Lower leg skin (tissue), 4 donors: ENCODE results near the gene FAM162A. TPM values are rescaled to one million over a fixed set of nuclear protein-coding genes. Genes with fewer than 3 reads are reported as not detected.
A peak's percentile ranks its signal among the peaks of the same experiment; 100 is the strongest.

Experiments
- DNase-seq, 2 donors: peaks; one replicate each; pipeline ENCODE4 v3.0.0-alpha.2; 2019; ENCODE audit warnings: low spot score in 2 of 2
- H3K4me3 ChIP-seq: fragments of 200-600 bp; sonication (generic); 2 replicates; pipeline ENCODE4 v1.5.1; 2017; ENCODE audit warnings: mild to moderate bottlenecking, low read depth; ENCODE audit not compliant: poor library complexity, severe bottlenecking
- POLR2A ChIP-seq, 2 donors: fragments of 450-650 bp; IDR thresholded peaks; one replicate each; pipeline ENCODE4 v1.6.1; 2016 to 2017; ENCODE audit warnings: antibody characterized with exemption in 2 of 2, mild to moderate bottlenecking in 1 of 2, moderate library complexity in 1 of 2
- WGBS, 2 donors: methylation state at CpG; one replicate each; pipeline ENCODE4 v1.1.5; 2018; 5-methylcytosine and 5-hydroxymethylcytosine counted together
- intact Hi-C: fragments of 100-400 bp; cut with DNase I; formaldehyde crosslinking; loops from one replicate; pipeline ENCODE4 v1.15.0; 2023; ENCODE audit warnings: low total_unique reads
- total RNA-seq, 4 donors: library from RNA; depleted of rRNA; stranded (reverse); fragments of >200 nt; gene quantifications; one replicate each; pipeline ENCODE4 v1.1.0, GENCODE V29; 2016
- TF ChIP-seq, protein P1 (sequence below), 3 donors: fragments of 450-650 bp; IDR thresholded peaks; one replicate each; pipeline ENCODE4 v1.5.1; 2016; ENCODE audit warnings: antibody characterized with exemption in 3 of 3, mild to moderate bottlenecking in 3 of 3, moderate library complexity in 2 of 3

The FAM162A gene
- 10 to 100 TPM; 34.2 to 85.7 (median 41.0) TPM for total RNA-seq

- DNase-seq: peak; percentile 91 to 98
- peak in 1 of 2 donors; percentile 43 for TF ChIP-seq POLR2A (IDR thresholded peaks at IDR 0.05)
- TF ChIP-seq, protein P1, sequence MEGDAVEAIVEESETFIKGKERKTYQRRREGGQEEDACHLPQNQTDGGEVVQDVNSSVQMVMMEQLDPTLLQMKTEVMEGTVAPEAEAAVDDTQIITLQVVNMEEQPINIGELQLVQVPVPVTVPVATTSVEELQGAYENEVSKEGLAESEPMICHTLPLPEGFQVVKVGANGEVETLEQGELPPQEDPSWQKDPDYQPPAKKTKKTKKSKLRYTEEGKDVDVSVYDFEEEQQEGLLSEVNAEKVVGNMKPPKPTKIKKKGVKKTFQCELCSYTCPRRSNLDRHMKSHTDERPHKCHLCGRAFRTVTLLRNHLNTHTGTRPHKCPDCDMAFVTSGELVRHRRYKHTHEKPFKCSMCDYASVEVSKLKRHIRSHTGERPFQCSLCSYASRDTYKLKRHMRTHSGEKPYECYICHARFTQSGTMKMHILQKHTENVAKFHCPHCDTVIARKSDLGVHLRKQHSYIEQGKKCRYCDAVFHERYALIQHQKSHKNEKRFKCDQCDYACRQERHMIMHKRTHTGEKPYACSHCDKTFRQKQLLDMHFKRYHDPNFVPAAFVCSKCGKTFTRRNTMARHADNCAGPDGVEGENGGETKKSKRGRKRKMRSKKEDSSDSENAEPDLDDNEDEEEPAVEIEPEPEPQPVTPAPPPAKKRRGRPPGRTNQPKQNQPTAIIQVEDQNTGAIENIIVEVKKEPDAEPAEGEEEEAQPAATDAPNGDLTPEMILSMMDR (IDR thresholded peaks at IDR 0.05): no peak
- H3K4me3 ChIP-seq: peak within 1 kb of the TSS; percentile 64
- 1% methylated on average over 24 to 40 of the region's 52 CpGs for WGBS, 2 donors
- intact Hi-C loops: no loop called here
Observed at GRCh38 chr3:122383771-122384697, at the start of gene FAM162A. FAM162A (plus strand) TSS chr3:122384182; CDS start chr3:122384266, 84 bp downstream.

DNA sequence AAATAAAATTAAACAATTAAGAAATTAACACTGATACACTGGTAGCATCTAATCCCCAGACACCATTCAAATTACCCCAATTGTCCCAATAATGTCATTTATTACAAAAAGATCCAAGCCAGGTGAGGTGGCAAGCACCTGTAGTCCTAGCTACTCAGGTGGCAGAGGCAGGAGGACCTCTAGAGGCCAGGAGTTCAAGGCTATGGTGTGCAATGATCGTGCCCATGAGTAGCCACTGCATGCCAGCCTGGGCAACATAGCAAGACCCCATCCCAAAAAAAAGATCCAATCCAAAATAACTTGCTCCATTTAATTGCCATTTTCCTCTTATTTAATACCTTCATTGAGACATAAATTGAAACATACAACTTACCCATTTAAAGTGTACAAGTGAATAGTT, 41.2 kb upstream of the FAM162A start:
- DNase-seq: no peak
- intact Hi-C loops: no loop called here
- H3K4me3 ChIP-seq: no peak overlapping the region
- WGBS, 2 donors: 73 to 95% methylated on average over 1 of the region's 1 CpG
- TF ChIP-seq POLR2A (IDR thresholded peaks at IDR 0.05): no peak
- TF ChIP-seq, protein P1 (IDR thresholded peaks at IDR 0.05): no peak

- 82 to 85% methylated on average over 2 of the region's 2 CpGs for WGBS, 2 donors
- no peak for TF ChIP-seq POLR2A (IDR thresholded peaks at IDR 0.05)
- TF ChIP-seq, protein P1 (IDR thresholded peaks at IDR 0.05): no peak
- intact Hi-C loops: no loop called here
Observed at GRCh38 chr3:122343654-122344053, 40.3 kb upstream of the FAM162A start.

DNA sequence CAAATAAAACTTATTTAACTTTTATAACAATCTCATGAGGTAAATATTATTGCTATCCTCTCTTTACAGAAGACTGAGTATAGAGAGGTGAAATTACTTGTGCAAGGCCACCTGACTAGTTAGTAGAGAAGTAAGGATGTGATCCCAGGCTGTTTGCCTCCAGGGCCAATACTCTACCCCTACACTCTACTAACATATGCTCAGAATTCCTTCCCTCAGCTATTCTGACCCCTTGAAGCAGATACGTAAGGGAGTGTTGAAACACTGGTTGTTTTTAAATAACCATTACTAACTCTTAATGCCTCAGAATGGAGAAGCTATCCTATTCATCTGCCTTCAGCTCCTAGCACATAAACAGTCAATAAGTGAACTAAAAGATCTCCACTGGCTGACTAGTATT, 34.8 kb upstream of the FAM162A start:
- H3K4me3 ChIP-seq: no peak overlapping the region
- no peak for DNase-seq
- WGBS, 2 donors: 79 to 81% methylated on average over 1 of the region's 1 CpG
- no peak for TF ChIP-seq POLR2A (IDR thresholded peaks at IDR 0.05)
- TF ChIP-seq, protein P1 (IDR thresholded peaks at IDR 0.05): no peak
- intact Hi-C loops: no loop called here

More at GRCh38 chr3:122343654-122344053, 40.3 kb upstream of the FAM162A start:
- no peak for DNase-seq
- H3K4me3 ChIP-seq: no peak overlapping the region

- TF ChIP-seq POLR2A (IDR thresholded peaks at IDR 0.05): no peak
- TF ChIP-seq, protein P1 (IDR thresholded peaks at IDR 0.05): no peak
- intact Hi-C loops: no loop called here
- H3K4me3 ChIP-seq: no peak overlapping the region
- peak in 1 of 2 donors; percentile 31 for DNase-seq
- 79 to 89% methylated on average over 5 of the region's 5 CpGs for WGBS, 2 donors
Observed at GRCh38 chr3:122350814-122351418, 33.1 kb upstream of the FAM162A start.
